Measurements from ENCODE around the gene ADIRF. TPM values are rescaled to one million over a fixed set of nuclear protein-coding genes. Genes with fewer than 3 reads are reported as not detected.
"Not testable (repeated sequence)": the region's sequence is repeated elsewhere in the genome, so short reads cannot be mapped to it uniquely, and the experiment has no call there.

ADIRF gene
- total RNA-seq, 1 donor from 2014 or later = 79.3 TPM

- not testable (repeated sequence) for DNase-seq (ENCODE audit: low spot score); ATAC-seq
These were observed 51.2 kb downstream of the ADIRF start for GRCh38 chr10:87019504-87019903.

DNA sequence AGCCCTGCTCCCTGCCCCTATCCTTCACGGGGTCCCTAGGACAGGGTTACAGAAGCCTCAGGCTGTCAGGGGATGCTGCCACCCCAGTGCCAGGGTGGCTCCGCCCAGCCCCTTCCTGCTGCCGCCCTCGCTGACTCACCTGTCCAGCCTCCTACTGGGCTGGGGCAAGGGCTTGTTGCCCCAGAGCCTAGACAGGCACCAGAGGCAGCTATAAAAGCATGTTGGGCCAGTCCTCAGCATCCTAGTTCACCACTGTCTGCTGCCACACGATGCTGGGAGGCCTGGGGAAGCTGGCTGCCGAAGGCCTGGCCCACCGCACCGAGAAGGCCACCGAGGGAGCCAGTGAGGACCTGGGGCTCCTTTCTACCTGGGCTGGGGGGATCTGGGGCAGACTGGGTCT is 51.8 kb downstream of the ADIRF start, which contains the start of gene FAM25A:
FAM25A (plus strand) TSS at position 239 of the 400 bp plus-strand sequence; CDS start at position 270, 31 bp downstream.
- ATAC-seq; DNase-seq (ENCODE audit: low spot score): not testable (repeated sequence)

Other genes starting within 250 kb of the ADIRF start
- gene BMPR1A, start 211.9 kb upstream of the ADIRF start, total RNA-seq = 12.6 TPM
- 9.6 TPM for gene MMRN2, start 10.9 kb upstream of the ADIRF start, total RNA-seq
- gene SNCG, start 9.9 kb upstream of the ADIRF start, total RNA-seq = 2.0 TPM
- gene FAM25A, start 51.8 kb downstream of the ADIRF start, total RNA-seq = not detected
- 524 TPM for gene GLUD1, start 126.4 kb downstream of the ADIRF start, total RNA-seq
- 26.7 TPM for gene SHLD2, start 126.7 kb downstream of the ADIRF start, total RNA-seq